Sciatic nerve (tissue), 2 donors: ENCODE data around the gene PRLR. TPM values are rescaled to one million over a fixed set of nuclear protein-coding genes. Genes with fewer than 3 reads are reported as not detected.

Experiments used
- ATAC-seq: fragments of 200-7000 bp; cut with Tn5 transposase; one replicate; pipeline ENCODE4 v1.9.1; 2020; ENCODE audit warnings: mild to moderate bottlenecking, moderate library complexity
- DNase-seq: peaks from one replicate; pipeline ENCODE4 v3.0.0-alpha.2; 2020; ENCODE audit warnings: low spot score
- intact Hi-C: fragments of 100-400 bp; cut with DNase I; formaldehyde crosslinking; loops from one replicate; pipeline ENCODE4 v1.14.2; 2022
- total RNA-seq: library from RNA; stranded (reverse); fragmentation: NEBNext Ultra II Directional; extraction: Animal tissue kit (Norgen Biotek cat#: 25700); gene quantifications from one replicate; pipeline ENCODE4 v1.2.1, GENCODE V29; 2021
- donor health status: DM: no; HTN: no; CAD: no.
- donor health status: DM: no; HTN: no; CAD: no.

The PRLR gene
- total RNA-seq, 1 donor from 2014 or later, result 1.9 TPM

- intact Hi-C loops, result loop anchor here (10.0 kb wide), 1 partner anchor 527 kb away; no protein-coding TSS in a partner anchor
- no peak for DNase-seq
- ATAC-seq, result no peak
Observed at GRCh38 chr5:35001842-35002241, 228.4 kb downstream of the PRLR start.

Other genes starting within 250 kb of the PRLR start
- not detected for gene AGXT2, start 182.5 kb downstream of the PRLR start, total RNA-seq